HEK293 (cell line): Measurements from ENCODE around the gene PEPD.

Experiments
- CTCF ChIP-seq: fragments of 450-650 bp; formaldehyde crosslinking; IDR thresholded peaks from 2 replicates; pipeline ENCODE4 v1.5.1; 2016; ENCODE audit warnings: missing biosample characterization, missing genetic modification characterization
- GLI4 ChIP-seq: fragments of 450-650 bp; formaldehyde crosslinking; IDR thresholded peaks from 2 replicates; pipeline ENCODE4 v1.5.1; 2016; ENCODE audit warnings: missing biosample characterization, missing genetic modification characterization
- REST ChIP-seq: fragments of 450-650 bp; formaldehyde crosslinking; IDR thresholded peaks from 2 replicates; pipeline ENCODE4 v1.5.1; 2016; ENCODE audit warnings: missing biosample characterization, missing genetic modification characterization
- YY1 ChIP-seq: fragments of 450-650 bp; formaldehyde crosslinking; IDR thresholded peaks from 2 replicates; pipeline ENCODE4 v1.5.1; 2018; ENCODE audit warnings: missing biosample characterization, missing genetic modification characterization
- ZNF302 ChIP-seq: fragments of 450-650 bp; formaldehyde crosslinking; IDR thresholded peaks from 2 replicates; pipeline ENCODE4 v1.5.1; 2016; ENCODE audit warnings: missing biosample characterization, missing genetic modification characterization, low read depth
- ZNF37A ChIP-seq: fragments of 450-650 bp; IDR thresholded peaks from 2 replicates; pipeline ENCODE4 v1.5.1; 2018; ENCODE audit warnings: missing biosample characterization, missing genetic modification characterization
- ZNF416 ChIP-seq: fragments of 450-650 bp; formaldehyde crosslinking; IDR thresholded peaks from 2 replicates; pipeline ENCODE4 v1.5.1; 2016; ENCODE audit warnings: missing biosample characterization, missing genetic modification characterization
- ZNF580 ChIP-seq: fragments of 450-650 bp; formaldehyde crosslinking; IDR thresholded peaks from 2 replicates; pipeline ENCODE4 v1.5.1; 2016; ENCODE audit warnings: missing biosample characterization, missing genetic modification characterization
- ZNF621 ChIP-seq: fragments of 450-650 bp; formaldehyde crosslinking; IDR thresholded peaks from 2 replicates; pipeline ENCODE4 v1.5.1; 2017; ENCODE audit warnings: missing biosample characterization, missing genetic modification characterization
- ZNF660 ChIP-seq: fragments of 450-650 bp; IDR thresholded peaks from 2 replicates; pipeline ENCODE4 v1.5.1; 2018; ENCODE audit warnings: missing biosample characterization, mild to moderate bottlenecking, missing genetic modification characterization
- ZNF792 ChIP-seq: fragments of 450-650 bp; formaldehyde crosslinking; IDR thresholded peaks from 2 replicates; pipeline ENCODE4 v1.5.1; 2016; ENCODE audit warnings: missing biosample characterization, missing genetic modification characterization
- ZNF830 ChIP-seq: fragments of 450-650 bp; IDR thresholded peaks from 2 replicates; pipeline ENCODE4 v1.5.0; 2018; ENCODE audit warnings: missing biosample characterization, missing genetic modification characterization, low read depth, mild to moderate bottlenecking, moderate library complexity
- ZSCAN18 ChIP-seq: fragments of 450-650 bp; formaldehyde crosslinking; IDR thresholded peaks from 2 replicates; pipeline ENCODE4 v1.5.1; 2016; ENCODE audit warnings: missing biosample characterization, missing genetic modification characterization
- ZSCAN4 ChIP-seq: fragments of 450-650 bp; formaldehyde crosslinking; IDR thresholded peaks from 2 replicates; pipeline ENCODE4 v1.5.1; 2017; ENCODE audit warnings: missing biosample characterization, missing genetic modification characterization

GRCh38 chr19:33390101-33390907, 131.3 kb downstream of the PEPD start:
- TF ChIP-seq CTCF (tag by site-specific recombination) (no peak), ZNF302 (tag by site-specific recombination) (no peak), REST (tag by site-specific recombination) (no peak), YY1 (no peak), ZNF792 (tag by site-specific recombination) (no peak), ZNF580 (tag by site-specific recombination) (no peak), ZSCAN4 (no peak), ZNF621 (tag by site-specific recombination) (no peak), ZSCAN18 (tag by site-specific recombination) (no peak), GLI4 (no peak), ZNF416 (tag by site-specific recombination) (no peak), ZNF37A (tag by site-specific recombination) (no peak), ZNF660 (no peak), ZNF830 (tag by site-specific recombination) (no peak)
